ENCODE results near the gene SLX9. TPM values are rescaled to one million over a fixed set of nuclear protein-coding genes. Genes with fewer than 3 reads are reported as not detected.

The SLX9 gene
- total RNA-seq, 4 donors from 2014 or later, result 20.8 to 59.3 (median 27.6) TPM

- TF ChIP-seq POLR2A (IDR thresholded peaks at IDR 0.05; ENCODE audit: low read depth), result no peak
- TF ChIP-seq POLR2AphosphoS5 (IDR thresholded peaks at IDR 0.05), result no peak
- TF ChIP-seq EP300 (IDR thresholded peaks at IDR 0.05), result no peak
- no peak for TF ChIP-seq CTCF (IDR thresholded peaks at IDR 0.05)
- 90% methylated on average over 24 of the region's 25 CpGs for WGBS
- no peak overlapping the region for H3K27ac ChIP-seq (replicated peaks in 1 of 4)
- H3K4me1 ChIP-seq, result peaks cover 33 to 55% (median 38%) of the 10 kb centered on the region in 4 donors
- H3K27me3 ChIP-seq, result no peaks in the 10 kb centered on the region
- H3K36me3 ChIP-seq, result peaks cover 8 to 63% (median 40%) of the 10 kb centered on the region in 4 donors
- no peaks in the 10 kb centered on the region for H3K9me3 ChIP-seq
- no peak for DNase-seq (ENCODE audit: extremely low spot score)
- intact Hi-C loops (cut with DNase I), result loop anchor here (10.0 kb wide), 1 partner anchor 328 kb away; no protein-coding TSS in a partner anchor
- no peak overlapping the region for H3K4me3 ChIP-seq
Observed at GRCh38 chr21:44946254-44947041, 6.6 kb downstream of the SLX9 start.

GRCh38 chr21:44947111-44947929 is 7.5 kb downstream of the SLX9 start:
- no peaks in the 10 kb centered on the region for H3K9me3 ChIP-seq
- no peak for DNase-seq (ENCODE audit: extremely low spot score)
- no peak for TF ChIP-seq EP300 (IDR thresholded peaks at IDR 0.05)
- no peak for TF ChIP-seq POLR2AphosphoS5 (IDR thresholded peaks at IDR 0.05)
- TF ChIP-seq CTCF (IDR thresholded peaks at IDR 0.05), result no peak
- TF ChIP-seq POLR2A (IDR thresholded peaks at IDR 0.05; ENCODE audit: low read depth), result no peak
- H3K27ac ChIP-seq (replicated peaks in 1 of 4), result no peak overlapping the region
- WGBS, result 82% methylated on average over 20 of the region's 22 CpGs
- intact Hi-C loops (cut with DNase I), result loop anchor here (10.0 kb wide), 1 partner anchor 327 kb away; no protein-coding TSS in a partner anchor
- H3K4me1 ChIP-seq, result peaks cover 31 to 53% (median 35%) of the 10 kb centered on the region in 4 donors
- no peak overlapping the region for H3K4me3 ChIP-seq
- peaks cover 8 to 66% (median 39%) of the 10 kb centered on the region in 4 donors for H3K36me3 ChIP-seq
- no peaks in the 10 kb centered on the region for H3K27me3 ChIP-seq

- peaks cover 8 to 66% (median 39%) of the 10 kb centered on the region in 4 donors for H3K36me3 ChIP-seq
- no peak overlapping the region for H3K4me3 ChIP-seq
- H3K27me3 ChIP-seq, result no peaks in the 10 kb centered on the region
- no peak overlapping the region for H3K27ac ChIP-seq (replicated peaks in 1 of 4)
- no peak for DNase-seq (ENCODE audit: extremely low spot score)
- H3K9me3 ChIP-seq, result no peaks in the 10 kb centered on the region
- intact Hi-C loops (cut with DNase I), result loop anchor here (10.0 kb wide), 1 partner anchor 327 kb away; no protein-coding TSS in a partner anchor
- TF ChIP-seq CTCF (IDR thresholded peaks at IDR 0.05) (no peak), POLR2A (IDR thresholded peaks at IDR 0.05; ENCODE audit: low read depth) (peak; percentile 29), EP300 (IDR thresholded peaks at IDR 0.05) (no peak)
- 95% methylated on average over 16 of the region's 33 CpGs for WGBS
- peaks cover 31 to 53% (median 38%) of the 10 kb centered on the region in 4 donors for H3K4me1 ChIP-seq
Observed at GRCh38 chr21:44947930-44948331, 8.1 kb downstream of the SLX9 start.

GRCh38 chr21:44948426-44949120 is 8.7 kb downstream of the SLX9 start:
- TF ChIP-seq EP300 (IDR thresholded peaks at IDR 0.05), result no peak
- TF ChIP-seq CTCF (IDR thresholded peaks at IDR 0.05), result no peak
- TF ChIP-seq POLR2AphosphoS5 (IDR thresholded peaks at IDR 0.05), result no peak
- no peak for TF ChIP-seq POLR2A (IDR thresholded peaks at IDR 0.05; ENCODE audit: low read depth)
- H3K4me3 ChIP-seq, result no peak overlapping the region
- WGBS, result 90% methylated on average over 13 of the region's 16 CpGs
- intact Hi-C loops (cut with DNase I), result loop anchor here (10.0 kb wide), 1 partner anchor 326 kb away; no protein-coding TSS in a partner anchor
- peaks cover 8 to 61% (median 36%) of the 10 kb centered on the region in 4 donors for H3K36me3 ChIP-seq
- no peaks in the 10 kb centered on the region for H3K27me3 ChIP-seq
- H3K4me1 ChIP-seq, result peaks cover 37 to 54% (median 44%) of the 10 kb centered on the region in 4 donors
- no peak for DNase-seq (ENCODE audit: extremely low spot score)
- no peaks in the 10 kb centered on the region for H3K9me3 ChIP-seq
- peak overlapping the region in 1 of 4 donors; percentile 21 for H3K27ac ChIP-seq (replicated peaks in 1 of 4)

Measured in esophagus muscularis mucosa (tissue), 4 donors.